ENCODE data around the gene RNF4. TPM values are rescaled to one million over a fixed set of nuclear protein-coding genes. Genes with fewer than 3 reads are reported as not detected.
A peak's percentile ranks its signal among the peaks of the same experiment; 100 is the strongest.
"Not testable (repeated sequence)": the region's sequence is repeated elsewhere in the genome, so short reads cannot be mapped to it uniquely, and the experiment has no call there.

The RNF4 gene
- total RNA-seq, 1 donor from 2014 or later: 29.2 TPM

DNA sequence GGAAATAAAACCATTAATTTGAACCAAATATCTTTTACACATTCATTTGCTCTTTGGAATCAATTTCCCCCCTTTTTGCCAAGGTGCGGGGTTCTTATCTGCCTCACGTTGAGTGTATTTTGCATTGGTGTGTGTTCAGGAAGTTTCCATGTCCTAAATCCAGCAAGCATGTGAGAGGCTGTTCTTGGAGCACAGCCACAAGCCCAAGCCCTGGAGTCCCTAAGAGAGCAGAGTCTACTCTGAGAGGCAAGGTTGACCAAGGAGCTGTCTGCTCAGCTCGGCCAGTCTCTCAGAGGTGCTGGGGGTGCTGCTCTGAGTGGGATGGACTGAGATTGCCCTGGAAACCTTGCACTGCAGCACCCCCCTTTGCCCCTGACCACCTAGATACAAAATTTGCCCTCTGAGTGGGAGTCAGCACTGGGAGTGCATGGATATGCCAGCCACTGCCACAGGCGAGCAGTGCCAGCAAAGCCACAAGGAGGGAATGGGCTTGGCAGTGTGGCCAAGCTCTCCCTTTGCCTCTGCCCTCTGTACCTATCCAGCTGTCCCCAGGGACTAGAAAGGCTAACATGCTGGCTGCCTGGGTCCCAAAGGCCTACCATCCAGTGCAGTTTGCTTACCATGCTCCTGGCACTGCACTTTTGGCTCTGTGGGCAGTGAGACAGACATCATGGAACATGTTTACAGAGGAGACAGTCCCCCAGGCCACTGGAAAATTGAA lies 47.1 kb downstream of the RNF4 start:
- Histone ChIP-seq H3K27ac (ENCODE audit: low read depth, low read length) (peak overlapping the region; percentile 9), H3K4me1 (ENCODE audit: control insufficient read depth in 3 of 3, insufficient read depth in 3 of 3, low read length in 3 of 3) (peaks cover 10% of the 10 kb centered on the region in 3 donors), H3K4me3 (ENCODE audit: low read length in 3 of 3) (peak overlapping the region in 1 of 3 donors; percentile 23), H3K9me3 (ENCODE audit: control insufficient read depth in 3 of 3, low read length in 3 of 3) (no peaks in the 10 kb centered on the region), H3K27me3 (ENCODE audit: control insufficient read depth in 3 of 3, insufficient read depth in 3 of 3, low read length in 3 of 3) (no peaks in the 10 kb centered on the region), H3K36me3 (ENCODE audit: control insufficient read depth in 3 of 3, insufficient read depth in 3 of 3, low read length in 3 of 3) (peaks cover 23 to 30% (median 26%) of the 10 kb centered on the region in 3 donors), H3K9ac (ENCODE audit: low read depth in 1 of 3, low read length in 3 of 3) (peak overlapping the region in 2 of 3 donors; percentile 34 to 54)

DNA sequence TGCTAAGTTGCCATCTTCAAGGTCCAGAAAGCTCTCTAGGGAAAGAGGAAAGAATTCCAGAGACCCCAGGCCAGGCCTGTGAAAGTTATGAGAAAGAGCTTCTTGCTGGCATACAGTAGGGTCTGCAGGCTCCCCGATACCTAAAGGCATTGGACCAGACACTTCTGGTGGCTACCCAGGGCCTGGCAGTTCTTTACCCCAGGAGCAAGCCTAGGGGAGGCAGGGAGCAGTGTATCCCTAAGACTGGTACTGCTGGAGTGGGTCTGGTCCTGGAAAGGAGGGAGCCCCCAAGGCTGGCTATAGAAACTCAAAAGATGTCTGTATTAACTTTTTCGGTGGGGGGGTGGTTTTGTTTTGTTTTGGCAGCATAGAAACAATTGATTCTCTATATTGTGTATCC lies 47.7 kb downstream of the RNF4 start:
- Histone ChIP-seq H3K4me1 (ENCODE audit: control insufficient read depth in 3 of 3, insufficient read depth in 3 of 3, low read length in 3 of 3) (peaks cover 10% of the 10 kb centered on the region in 3 donors), H3K36me3 (ENCODE audit: control insufficient read depth in 3 of 3, insufficient read depth in 3 of 3, low read length in 3 of 3) (peaks cover 22 to 30% (median 26%) of the 10 kb centered on the region in 3 donors), H3K4me3 (ENCODE audit: low read length in 3 of 3) (no peak overlapping the region), H3K9ac (ENCODE audit: low read depth in 1 of 3, low read length in 3 of 3) (no peak overlapping the region), H3K27me3 (ENCODE audit: control insufficient read depth in 3 of 3, insufficient read depth in 3 of 3, low read length in 3 of 3) (no peaks in the 10 kb centered on the region), H3K9me3 (ENCODE audit: control insufficient read depth in 3 of 3, low read length in 3 of 3) (no peaks in the 10 kb centered on the region), H3K27ac (ENCODE audit: low read depth, low read length) (no peak overlapping the region)

GRCh38 chr4:2526559-2526958 lies 57.7 kb downstream of the RNF4 start:
- Histone ChIP-seq H3K4me1 (ENCODE audit: control insufficient read depth in 3 of 3, insufficient read depth in 3 of 3, low read length in 3 of 3) (no peaks in the 10 kb centered on the region), H3K27me3 (ENCODE audit: control insufficient read depth in 3 of 3, insufficient read depth in 3 of 3, low read length in 3 of 3) (no peaks in the 10 kb centered on the region), H3K9me3 (ENCODE audit: control insufficient read depth in 3 of 3, low read length in 3 of 3) (no peaks in the 10 kb centered on the region), H3K36me3 (ENCODE audit: control insufficient read depth in 3 of 3, insufficient read depth in 3 of 3, low read length in 3 of 3) (no peaks in the 10 kb centered on the region), H3K4me3 (ENCODE audit: low read length in 3 of 3) (no peak overlapping the region), H3K9ac (ENCODE audit: low read depth in 1 of 3, low read length in 3 of 3) (no peak overlapping the region), H3K27ac (ENCODE audit: low read depth, low read length) (no peak overlapping the region)

DNA sequence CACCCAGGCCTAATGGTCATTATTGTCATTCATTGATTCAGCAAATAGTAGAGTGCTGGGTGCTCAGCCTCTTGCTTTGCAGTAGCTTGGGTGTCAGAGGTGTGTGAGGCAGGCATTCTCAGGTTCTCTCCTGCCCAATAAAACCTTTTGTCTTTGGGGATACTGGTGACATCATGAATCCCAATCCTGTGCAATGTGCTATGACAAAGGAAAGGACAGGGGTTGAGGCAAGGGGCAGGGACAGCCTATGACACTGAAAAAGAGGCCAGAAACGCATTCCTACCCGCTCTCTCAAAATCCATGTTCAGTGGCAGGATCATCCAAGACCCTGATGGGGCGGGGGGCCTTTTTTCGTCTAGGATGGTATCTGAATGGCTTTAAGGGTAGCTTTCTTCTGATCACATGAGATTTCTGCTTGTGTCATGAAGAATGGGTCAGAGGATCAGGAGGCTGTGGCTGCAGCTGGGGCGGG lies 66.0 kb downstream of the RNF4 start:
- Histone ChIP-seq H3K9ac (ENCODE audit: low read depth in 1 of 3, low read length in 3 of 3) (peak overlapping the region; percentile 91 to 94 (median 93)), H3K27ac (ENCODE audit: low read depth, low read length) (peak overlapping the region; percentile 96), H3K4me3 (ENCODE audit: low read length in 3 of 3) (peak overlapping the region; percentile 77 to 91 (median 89)), H3K36me3 (ENCODE audit: control insufficient read depth in 3 of 3, insufficient read depth in 3 of 3, low read length in 3 of 3) (no peaks in the 10 kb centered on the region), H3K4me1 (ENCODE audit: control insufficient read depth in 3 of 3, insufficient read depth in 3 of 3, low read length in 3 of 3) (peaks cover 19 to 32% (median 20%) of the 10 kb centered on the region in 3 donors), H3K9me3 (ENCODE audit: control insufficient read depth in 3 of 3, low read length in 3 of 3) (no peaks in the 10 kb centered on the region), H3K27me3 (ENCODE audit: control insufficient read depth in 3 of 3, insufficient read depth in 3 of 3, low read length in 3 of 3) (no peaks in the 10 kb centered on the region)

DNA sequence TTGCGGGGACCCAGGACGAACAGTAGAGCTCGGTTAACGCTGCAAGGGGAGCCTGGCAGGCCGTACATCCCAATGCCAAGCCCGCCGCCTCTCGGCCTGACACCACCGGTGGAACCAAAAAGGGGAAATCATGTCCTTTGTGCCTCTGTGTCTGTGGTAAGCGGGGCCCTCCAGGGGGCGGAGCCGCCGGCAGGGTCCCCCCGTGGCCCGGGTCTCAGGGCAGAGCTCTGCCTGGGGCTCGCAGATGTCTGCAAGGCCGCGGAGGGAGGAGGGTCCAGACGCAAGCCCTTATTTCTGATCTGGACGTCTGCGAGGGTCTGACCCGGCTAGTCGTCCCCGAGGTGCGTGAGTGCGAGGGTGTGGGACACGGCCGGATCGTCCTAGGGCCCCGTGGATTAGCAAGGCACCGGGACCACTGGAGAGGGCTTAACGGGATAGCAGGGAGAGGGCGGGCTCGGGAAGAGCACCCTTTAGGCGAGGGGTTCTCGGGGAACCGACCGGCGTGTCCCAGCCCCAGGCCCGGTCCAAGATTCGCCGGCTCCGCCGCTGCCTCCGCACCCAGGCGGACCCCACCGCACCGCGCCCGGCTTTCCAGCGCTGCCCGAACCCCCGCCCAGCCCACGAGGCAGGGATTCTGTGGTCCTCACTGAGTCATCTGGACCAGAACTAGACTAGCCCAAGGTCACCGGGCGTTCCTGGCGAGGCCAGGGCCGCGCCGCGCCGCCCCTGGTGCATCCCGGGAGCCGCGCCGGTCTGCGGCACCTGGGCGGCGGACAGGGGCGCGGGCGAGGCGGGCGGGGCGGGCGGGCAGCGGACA lies 66.7 kb downstream of the RNF4 start:
- Histone ChIP-seq H3K9me3 (ENCODE audit: control insufficient read depth in 3 of 3, low read length in 3 of 3) (no peaks in the 10 kb centered on the region), H3K27ac (ENCODE audit: low read depth, low read length) (peak overlapping the region; percentile 96), H3K9ac (ENCODE audit: low read depth in 1 of 3, low read length in 3 of 3) (peak overlapping the region; percentile 91 to 94 (median 93)), H3K4me3 (ENCODE audit: low read length in 3 of 3) (peak overlapping the region; percentile 77 to 91 (median 89)), H3K27me3 (ENCODE audit: control insufficient read depth in 3 of 3, insufficient read depth in 3 of 3, low read length in 3 of 3) (no peaks in the 10 kb centered on the region), H3K36me3 (ENCODE audit: control insufficient read depth in 3 of 3, insufficient read depth in 3 of 3, low read length in 3 of 3) (no peaks in the 10 kb centered on the region), H3K4me1 (ENCODE audit: control insufficient read depth in 3 of 3, insufficient read depth in 3 of 3, low read length in 3 of 3) (peaks cover 19 to 32% (median 20%) of the 10 kb centered on the region in 3 donors)

DNA sequence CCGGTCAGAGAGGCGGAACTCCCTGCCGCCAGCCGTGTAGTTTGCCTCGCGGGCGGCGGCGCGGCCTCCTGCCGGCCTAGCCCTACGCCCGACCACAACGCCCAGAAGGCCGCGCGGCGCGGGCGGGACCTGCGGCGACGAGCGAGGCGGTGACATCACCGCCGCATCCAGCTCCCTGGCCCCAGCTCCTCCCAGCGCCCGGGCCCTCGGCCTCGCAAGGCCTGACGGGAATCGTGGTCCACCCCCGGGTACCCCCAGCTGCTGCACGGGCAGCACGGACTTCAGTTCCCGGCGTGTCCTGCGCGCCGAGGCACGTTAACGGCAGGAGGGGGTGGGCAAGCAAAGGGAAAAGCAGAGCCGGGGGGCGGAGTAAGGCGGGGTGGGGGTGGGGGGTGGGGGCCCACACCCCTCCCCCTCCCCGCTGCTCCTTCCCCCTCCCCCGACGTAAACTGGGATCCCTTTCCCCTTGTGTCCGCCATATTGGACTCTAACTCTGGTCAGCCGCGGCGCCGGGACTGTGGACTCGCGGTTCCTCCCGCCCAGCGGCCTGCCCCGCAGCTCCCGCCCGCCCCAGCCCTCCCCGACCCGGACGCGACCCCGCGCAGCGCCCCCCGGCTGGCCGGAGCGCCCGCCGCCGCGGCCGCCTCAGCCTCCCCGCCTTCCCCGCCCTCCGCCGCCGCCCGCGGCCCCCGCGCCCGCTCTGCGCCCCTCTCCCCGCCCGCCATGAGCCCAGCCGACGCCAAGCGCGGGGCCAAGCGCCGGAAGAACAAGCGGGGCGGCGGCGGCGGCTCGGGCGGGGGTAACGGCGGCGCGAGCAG lies 67.5 kb downstream of the RNF4 start, which contains the start of gene FAM193A:
FAM193A (plus strand) TSS at position 455 of the 818 bp plus-strand sequence; CDS start at position 724, 269 bp downstream.
- H3K27ac ChIP-seq (ENCODE audit: low read depth, low read length): peak within 1 kb of the TSS; percentile 96
- H3K9me3 ChIP-seq (ENCODE audit: control insufficient read depth in 3 of 3, low read length in 3 of 3): no peaks in the 10 kb centered on the region
- no peaks in the 10 kb centered on the region for H3K36me3 ChIP-seq (ENCODE audit: control insufficient read depth in 3 of 3, insufficient read depth in 3 of 3, low read length in 3 of 3)

GRCh38 chr4:2537011-2537830 lies 68.3 kb downstream of the RNF4 start:
- peak overlapping the region; percentile 84 for H3K27ac ChIP-seq (ENCODE audit: low read depth, low read length)
- peaks cover 19 to 32% (median 20%) of the 10 kb centered on the region in 3 donors for H3K4me1 ChIP-seq (ENCODE audit: control insufficient read depth in 3 of 3, insufficient read depth in 3 of 3, low read length in 3 of 3)
- no peaks in the 10 kb centered on the region for H3K36me3 ChIP-seq (ENCODE audit: control insufficient read depth in 3 of 3, insufficient read depth in 3 of 3, low read length in 3 of 3)
- peak overlapping the region; percentile 78 to 83 (median 83) for H3K4me3 ChIP-seq (ENCODE audit: low read length in 3 of 3)
- no peaks in the 10 kb centered on the region for H3K9me3 ChIP-seq (ENCODE audit: control insufficient read depth in 3 of 3, low read length in 3 of 3)
- H3K27me3 ChIP-seq (ENCODE audit: control insufficient read depth in 3 of 3, insufficient read depth in 3 of 3, low read length in 3 of 3): no peaks in the 10 kb centered on the region
- peak overlapping the region; percentile 80 to 89 (median 87) for H3K9ac ChIP-seq (ENCODE audit: low read depth in 1 of 3, low read length in 3 of 3)

More for the DNA sequence above, 67.5 kb downstream of the RNF4 start, which contains the start of gene FAM193A:
- H3K4me3 ChIP-seq (ENCODE audit: low read length in 3 of 3): peak within 1 kb of the TSS; percentile 78 to 91 (median 89)
- H3K4me1 ChIP-seq (ENCODE audit: control insufficient read depth in 3 of 3, insufficient read depth in 3 of 3, low read length in 3 of 3): peaks cover 19 to 32% (median 20%) of the 10 kb centered on the region in 3 donors
- H3K9ac ChIP-seq (ENCODE audit: low read depth in 1 of 3, low read length in 3 of 3): peak within 1 kb of the TSS; percentile 91 to 94 (median 93)
- no peaks in the 10 kb centered on the region for H3K27me3 ChIP-seq (ENCODE audit: control insufficient read depth in 3 of 3, insufficient read depth in 3 of 3, low read length in 3 of 3)

DNA sequence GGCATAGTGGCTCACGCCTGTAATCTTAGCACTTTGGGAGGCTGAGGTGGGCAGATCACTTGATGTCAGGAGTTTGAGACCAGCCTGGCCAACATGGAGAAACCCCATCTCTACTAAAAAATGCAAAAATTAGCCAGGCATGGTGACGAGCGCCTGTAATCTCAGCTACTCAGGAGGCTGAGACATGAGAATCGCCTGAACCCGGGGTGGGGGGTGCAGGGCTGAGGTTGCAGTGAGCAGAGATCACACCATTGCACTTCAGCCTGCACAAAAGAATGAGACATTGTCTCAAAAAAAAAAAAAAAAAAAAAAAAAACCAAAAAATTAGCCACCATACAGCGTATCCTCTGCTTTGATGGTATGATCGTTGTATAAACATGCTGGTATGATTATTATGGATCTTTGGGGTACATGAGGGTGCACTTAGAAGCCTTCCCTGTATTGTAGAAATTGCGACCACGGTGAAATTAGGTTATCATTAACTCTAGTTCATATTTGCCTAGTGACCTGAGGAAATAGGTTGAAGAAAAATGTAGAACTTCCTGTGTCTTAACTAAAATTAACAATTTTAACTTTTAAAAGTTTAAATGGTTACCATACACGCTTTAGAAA lies 74.8 kb downstream of the RNF4 start:
- not testable (repeated sequence) for H3K36me3 ChIP-seq (ENCODE audit: control insufficient read depth in 3 of 3, insufficient read depth in 3 of 3, low read length in 3 of 3); H3K4me1 ChIP-seq (ENCODE audit: control insufficient read depth in 3 of 3, insufficient read depth in 3 of 3, low read length in 3 of 3); H3K9me3 ChIP-seq (ENCODE audit: control insufficient read depth in 3 of 3, low read length in 3 of 3); H3K9ac ChIP-seq (ENCODE audit: low read depth in 1 of 3, low read length in 3 of 3); H3K27ac ChIP-seq (ENCODE audit: low read depth, low read length); H3K4me3 ChIP-seq (ENCODE audit: low read length in 3 of 3); H3K27me3 ChIP-seq (ENCODE audit: control insufficient read depth in 3 of 3, insufficient read depth in 3 of 3, low read length in 3 of 3)
